ENCODE measurements around the gene LCOR.

The LCOR gene

GRCh38 chr10:96918214-96919002, 86.3 kb downstream of the LCOR start:
- Histone ChIP-seq H3K4me2 (ENCODE audit: low read depth, low read length) (no peak overlapping the region), H3K9me2 (replicated peaks; ENCODE audit: insufficient read depth, low read length) (no peaks in the 10 kb centered on the region), H3K9me3 (replicated peaks; ENCODE audit: insufficient read depth, low read length) (no peaks in the 10 kb centered on the region), H3K9ac (ENCODE audit: low read length) (no peak overlapping the region), H3K4me3 (ENCODE audit: low read length) (no peak overlapping the region), H3K4me1 (ENCODE audit: low read length) (peaks cover 22% of the 10 kb centered on the region), H4K20me1 (ENCODE audit: insufficient read depth, low read length) (no peaks in the 10 kb centered on the region; the same call in 1 of the 2 replicates), H3F3A (ENCODE audit: insufficient read depth, low read length) (peaks cover 9% of the 10 kb centered on the region; the same call in 1 of the 2 replicates), H3K36me3 (replicated peaks; ENCODE audit: insufficient read depth, low read length) (no peaks in the 10 kb centered on the region), H3K27ac (ENCODE audit: low read length) (no peak overlapping the region), H2AFZ (ENCODE audit: low read length) (no peak overlapping the region), H3K27me3 (replicated peaks; ENCODE audit: insufficient read depth, low read length) (no peaks in the 10 kb centered on the region), H3K79me2 (ENCODE audit: low read length) (peaks cover 16% of the 10 kb centered on the region)
- no peak for DNase-seq
- TF ChIP-seq, protein P1, sequence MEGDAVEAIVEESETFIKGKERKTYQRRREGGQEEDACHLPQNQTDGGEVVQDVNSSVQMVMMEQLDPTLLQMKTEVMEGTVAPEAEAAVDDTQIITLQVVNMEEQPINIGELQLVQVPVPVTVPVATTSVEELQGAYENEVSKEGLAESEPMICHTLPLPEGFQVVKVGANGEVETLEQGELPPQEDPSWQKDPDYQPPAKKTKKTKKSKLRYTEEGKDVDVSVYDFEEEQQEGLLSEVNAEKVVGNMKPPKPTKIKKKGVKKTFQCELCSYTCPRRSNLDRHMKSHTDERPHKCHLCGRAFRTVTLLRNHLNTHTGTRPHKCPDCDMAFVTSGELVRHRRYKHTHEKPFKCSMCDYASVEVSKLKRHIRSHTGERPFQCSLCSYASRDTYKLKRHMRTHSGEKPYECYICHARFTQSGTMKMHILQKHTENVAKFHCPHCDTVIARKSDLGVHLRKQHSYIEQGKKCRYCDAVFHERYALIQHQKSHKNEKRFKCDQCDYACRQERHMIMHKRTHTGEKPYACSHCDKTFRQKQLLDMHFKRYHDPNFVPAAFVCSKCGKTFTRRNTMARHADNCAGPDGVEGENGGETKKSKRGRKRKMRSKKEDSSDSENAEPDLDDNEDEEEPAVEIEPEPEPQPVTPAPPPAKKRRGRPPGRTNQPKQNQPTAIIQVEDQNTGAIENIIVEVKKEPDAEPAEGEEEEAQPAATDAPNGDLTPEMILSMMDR (IDR thresholded peaks at IDR 0.05; ENCODE audit: low read length): no peak
- TF ChIP-seq EZH2 (optimal IDR thresholded peaks at IDR 0.05; ENCODE audit: low read depth, low read length): no peak
- no peak for TF ChIP-seq EZH2phosphoT487 (IDR thresholded peaks at IDR 0.05; ENCODE audit: low read length)

GRCh38 chr10:96919785-96920430, 87.8 kb downstream of the LCOR start:
- no peaks in the 10 kb centered on the region; the same call in 1 of the 2 replicates for H4K20me1 ChIP-seq (ENCODE audit: insufficient read depth, low read length)
- TF ChIP-seq, protein P1 (IDR thresholded peaks at IDR 0.05; ENCODE audit: low read length): no peak
- H3K4me2 ChIP-seq (ENCODE audit: low read depth, low read length): no peak overlapping the region
- peaks cover 9% of the 10 kb centered on the region; the same call in 1 of the 2 replicates for H3F3A ChIP-seq (ENCODE audit: insufficient read depth, low read length)
- no peak overlapping the region for H3K9ac ChIP-seq (ENCODE audit: low read length)
- H2AFZ ChIP-seq (ENCODE audit: low read length): no peak overlapping the region
- H3K36me3 ChIP-seq (replicated peaks; ENCODE audit: insufficient read depth, low read length): no peaks in the 10 kb centered on the region
- H3K79me2 ChIP-seq (ENCODE audit: low read length): peaks cover 20% of the 10 kb centered on the region
- no peak overlapping the region for H3K4me3 ChIP-seq (ENCODE audit: low read length)
- no peaks in the 10 kb centered on the region for H3K9me2 ChIP-seq (replicated peaks; ENCODE audit: insufficient read depth, low read length)
- DNase-seq: no peak
- peaks cover 22% of the 10 kb centered on the region for H3K4me1 ChIP-seq (ENCODE audit: low read length)
- no peaks in the 10 kb centered on the region for H3K27me3 ChIP-seq (replicated peaks; ENCODE audit: insufficient read depth, low read length)
- H3K9me3 ChIP-seq (replicated peaks; ENCODE audit: insufficient read depth, low read length): no peaks in the 10 kb centered on the region
- H3K27ac ChIP-seq (ENCODE audit: low read length): no peak overlapping the region

DNA sequence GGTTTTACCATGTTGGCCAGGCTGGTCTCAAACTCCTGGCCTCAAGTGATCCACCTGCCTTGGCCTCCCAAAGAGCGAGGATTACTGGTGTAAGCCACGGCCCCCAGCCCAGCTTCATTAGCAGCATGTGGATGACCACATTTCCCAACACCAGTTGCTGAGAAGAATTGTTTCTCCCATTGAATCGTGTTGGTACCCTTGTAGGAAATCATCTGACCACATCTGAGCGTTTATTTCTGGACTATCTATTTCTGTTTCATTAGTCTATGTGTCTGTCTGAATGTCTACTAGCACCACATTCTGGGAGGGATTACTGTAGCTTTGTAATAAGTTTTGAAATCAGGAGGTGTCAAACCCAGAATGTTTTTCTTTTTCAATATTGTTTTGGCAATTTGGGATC, 89.6 kb downstream of the LCOR start:
- Histone ChIP-seq H3K9me3 (replicated peaks; ENCODE audit: insufficient read depth, low read length) (no peaks in the 10 kb centered on the region), H3K27me3 (replicated peaks; ENCODE audit: insufficient read depth, low read length) (no peaks in the 10 kb centered on the region), H3K9ac (ENCODE audit: low read length) (no peak overlapping the region), H3K9me2 (replicated peaks; ENCODE audit: insufficient read depth, low read length) (no peaks in the 10 kb centered on the region), H3K4me1 (ENCODE audit: low read length) (peaks cover 22% of the 10 kb centered on the region), H3K4me2 (ENCODE audit: low read depth, low read length) (peak overlapping the region; percentile 66; the same call in 1 of the 2 replicates), H3K79me2 (ENCODE audit: low read length) (peaks cover 25% of the 10 kb centered on the region), H3K4me3 (ENCODE audit: low read length) (no peak overlapping the region), H3F3A (ENCODE audit: insufficient read depth, low read length) (peaks cover 9% of the 10 kb centered on the region; the same call in 1 of the 2 replicates), H4K20me1 (ENCODE audit: insufficient read depth, low read length) (no peaks in the 10 kb centered on the region; the same call in 1 of the 2 replicates), H2AFZ (ENCODE audit: low read length) (no peak overlapping the region), H3K36me3 (replicated peaks; ENCODE audit: insufficient read depth, low read length) (no peaks in the 10 kb centered on the region), H3K27ac (ENCODE audit: low read length) (peak overlapping the region; percentile 27; the same call in 1 of the 2 replicates)
- TF ChIP-seq EZH2phosphoT487 (IDR thresholded peaks at IDR 0.05; ENCODE audit: low read length): no peak
- TF ChIP-seq, protein P1 (IDR thresholded peaks at IDR 0.05; ENCODE audit: low read length): no peak
- no peak for TF ChIP-seq EZH2 (optimal IDR thresholded peaks at IDR 0.05; ENCODE audit: low read depth, low read length)
- DNase-seq: peak; percentile 53
